ENCODE results near the gene PPM1N.

PPM1N gene

DNA sequence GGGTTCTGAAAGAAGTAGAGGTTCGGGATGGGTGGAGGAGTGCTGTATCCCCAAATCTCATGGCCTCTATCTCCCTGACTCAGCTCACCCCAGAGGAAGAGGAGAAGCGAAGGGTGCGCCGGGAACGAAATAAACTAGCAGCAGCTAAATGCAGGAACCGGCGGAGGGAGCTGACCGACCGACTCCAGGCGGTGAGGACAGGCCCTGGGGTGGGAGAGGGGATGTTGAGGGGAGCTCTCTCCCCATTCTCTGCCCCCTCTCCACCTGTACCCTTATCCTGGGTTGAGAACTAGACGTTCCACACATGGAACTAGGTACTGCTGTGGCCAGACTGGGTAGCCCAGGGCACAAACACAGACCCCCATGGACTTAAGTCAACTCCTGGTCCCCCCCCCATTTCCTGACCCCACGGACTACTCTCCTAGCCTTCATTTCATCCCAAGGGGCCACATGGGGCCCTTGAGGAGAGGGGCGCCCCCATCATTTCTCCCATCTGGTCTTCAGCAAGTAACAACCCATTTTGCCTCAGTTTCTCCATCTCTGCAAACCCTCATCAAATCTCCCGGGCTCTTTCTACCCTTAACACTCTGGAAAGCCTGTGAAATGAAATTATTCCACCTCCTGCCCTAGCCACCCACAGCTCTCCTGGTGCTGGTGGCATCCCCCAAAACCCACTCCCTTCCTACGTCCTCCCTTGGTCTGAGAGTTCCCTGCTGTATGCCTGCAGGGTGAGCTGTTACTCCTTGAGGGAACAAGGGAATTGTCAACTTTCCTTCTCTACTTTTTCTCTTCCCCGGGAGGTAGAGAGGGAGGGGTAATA lies 26.9 kb upstream of the PPM1N start:
- ATAC-seq, result no peak

DNA sequence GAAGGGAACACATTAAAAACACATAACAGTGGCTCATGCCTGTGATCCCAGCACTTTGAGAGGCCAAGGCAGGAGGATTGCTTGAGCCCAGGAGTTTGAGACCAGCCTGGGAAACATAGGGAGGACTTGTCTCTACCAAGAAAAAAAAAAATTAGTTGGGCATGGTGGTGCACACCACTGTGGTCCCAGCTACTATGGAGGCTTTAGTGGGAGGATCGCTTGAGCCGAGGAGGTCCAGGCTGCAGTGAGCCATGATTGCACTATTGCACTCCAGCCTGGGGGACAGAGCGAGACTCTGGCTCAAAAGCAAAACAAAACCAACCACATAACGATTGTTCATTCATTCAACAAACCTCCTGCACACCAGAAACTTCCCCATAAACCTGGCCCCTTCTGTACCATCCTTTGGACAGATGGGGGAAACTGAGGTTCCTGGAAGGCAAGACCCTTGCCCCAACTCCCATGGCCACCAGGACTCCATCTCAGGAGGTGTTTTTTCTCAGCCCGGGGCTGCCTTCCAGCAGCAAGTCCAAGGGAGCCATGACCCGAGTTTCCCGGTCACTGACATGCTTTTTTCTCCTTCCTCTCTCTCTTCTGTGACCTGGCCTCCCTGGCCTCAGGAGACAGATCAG lies 26.2 kb upstream of the PPM1N start:
- no peak for ATAC-seq

DNA sequence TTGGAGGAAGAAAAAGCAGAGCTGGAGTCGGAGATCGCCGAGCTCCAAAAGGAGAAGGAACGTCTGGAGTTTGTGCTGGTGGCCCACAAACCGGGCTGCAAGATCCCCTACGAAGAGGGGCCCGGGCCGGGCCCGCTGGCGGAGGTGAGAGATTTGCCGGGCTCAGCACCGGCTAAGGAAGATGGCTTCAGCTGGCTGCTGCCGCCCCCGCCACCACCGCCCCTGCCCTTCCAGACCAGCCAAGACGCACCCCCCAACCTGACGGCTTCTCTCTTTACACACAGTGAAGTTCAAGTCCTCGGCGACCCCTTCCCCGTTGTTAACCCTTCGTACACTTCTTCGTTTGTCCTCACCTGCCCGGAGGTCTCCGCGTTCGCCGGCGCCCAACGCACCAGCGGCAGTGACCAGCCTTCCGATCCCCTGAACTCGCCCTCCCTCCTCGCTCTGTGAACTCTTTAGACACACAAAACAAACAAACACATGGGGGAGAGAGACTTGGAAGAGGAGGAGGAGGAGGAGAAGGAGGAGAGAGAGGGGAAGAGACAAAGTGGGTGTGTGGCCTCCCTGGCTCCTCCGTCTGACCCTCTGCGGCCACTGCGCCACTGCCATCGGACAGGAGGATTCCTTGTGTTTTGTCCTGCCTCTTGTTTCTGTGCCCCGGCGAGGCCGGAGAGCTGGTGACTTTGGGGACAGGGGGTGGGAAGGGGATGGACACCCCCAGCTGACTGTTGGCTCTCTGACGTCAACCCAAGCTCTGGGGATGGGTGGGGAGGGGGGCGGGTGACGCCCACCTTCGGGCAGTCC lies 25.5 kb upstream of the PPM1N start:
- ATAC-seq, result no peak

DNA sequence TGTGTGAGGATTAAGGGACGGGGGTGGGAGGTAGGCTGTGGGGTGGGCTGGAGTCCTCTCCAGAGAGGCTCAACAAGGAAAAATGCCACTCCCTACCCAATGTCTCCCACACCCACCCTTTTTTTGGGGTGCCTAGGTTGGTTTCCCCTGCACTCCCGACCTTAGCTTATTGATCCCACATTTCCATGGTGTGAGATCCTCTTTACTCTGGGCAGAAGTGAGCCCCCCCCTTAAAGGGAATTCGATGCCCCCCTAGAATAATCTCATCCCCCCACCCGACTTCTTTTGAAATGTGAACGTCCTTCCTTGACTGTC lies 24.9 kb upstream of the PPM1N start:
- no peak for ATAC-seq

DNA sequence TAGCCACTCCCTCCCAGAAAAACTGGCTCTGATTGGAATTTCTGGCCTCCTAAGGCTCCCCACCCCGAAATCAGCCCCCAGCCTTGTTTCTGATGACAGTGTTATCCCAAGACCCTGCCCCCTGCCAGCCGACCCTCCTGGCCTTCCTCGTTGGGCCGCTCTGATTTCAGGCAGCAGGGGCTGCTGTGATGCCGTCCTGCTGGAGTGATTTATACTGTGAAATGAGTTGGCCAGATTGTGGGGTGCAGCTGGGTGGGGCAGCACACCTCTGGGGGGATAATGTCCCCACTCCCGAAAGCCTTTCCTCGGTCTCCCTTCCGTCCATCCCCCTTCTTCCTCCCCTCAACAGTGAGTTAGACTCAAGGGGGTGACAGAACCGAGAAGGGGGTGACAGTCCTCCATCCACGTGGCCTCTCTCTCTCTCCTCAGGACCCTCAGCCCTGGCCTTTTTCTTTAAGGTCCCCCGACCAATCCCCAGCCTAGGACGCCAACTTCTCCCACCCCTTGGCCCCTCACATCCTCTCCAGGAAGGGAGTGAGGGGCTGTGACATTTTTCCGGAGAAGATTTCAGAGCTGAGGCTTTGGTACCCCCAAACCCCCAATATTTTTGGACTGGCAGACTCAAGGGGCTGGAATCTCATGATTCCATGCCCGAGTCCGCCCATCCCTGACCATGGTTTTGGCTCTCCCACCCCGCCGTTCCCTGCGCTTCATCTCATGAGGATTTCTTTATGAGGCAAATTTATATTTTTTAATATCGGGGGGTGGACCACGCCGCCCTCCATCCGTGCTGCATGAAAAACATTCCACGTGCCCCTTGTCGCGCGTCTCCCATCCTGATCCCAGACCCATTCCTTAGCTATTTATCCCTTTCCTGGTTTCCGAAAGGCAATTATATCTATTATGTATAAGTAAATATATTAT lies 24.3 kb upstream of the PPM1N start:
- ATAC-seq, result no peak

- ATAC-seq, result no peak
Measured at GRCh38 chr19:45474606-45475521, 23.4 kb upstream of the PPM1N start.

GRCh38 chr19:45475537-45476291 lies 22.5 kb upstream of the PPM1N start:
- no peak for ATAC-seq

DNA sequence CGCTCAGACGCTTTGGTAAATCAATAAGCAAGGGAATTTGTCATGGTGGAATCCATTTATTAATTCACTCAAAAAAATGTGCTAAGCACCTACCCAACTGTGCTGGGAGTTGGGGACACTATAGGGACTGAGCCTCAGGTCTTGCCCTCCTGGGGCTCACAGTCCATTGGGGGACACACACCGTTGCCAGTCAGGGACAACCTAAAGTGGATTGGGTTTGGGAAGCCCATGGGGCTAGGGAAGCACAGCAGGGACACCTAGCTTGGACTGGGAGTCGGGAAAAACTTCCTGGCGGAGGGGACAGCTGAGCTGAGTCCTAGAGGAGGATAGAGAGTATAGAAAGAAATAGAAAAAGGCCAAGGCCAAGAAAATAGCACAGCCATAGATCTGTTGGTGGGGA lies 21.9 kb upstream of the PPM1N start:
- ATAC-seq, result no peak

GRCh38 chr19:45477186-45477585 lies 21.1 kb upstream of the PPM1N start:
- ATAC-seq, result no peak

GRCh38 chr19:45477713-45478453 lies 20.4 kb upstream of the PPM1N start:
- ATAC-seq, result peak; percentile 36 to 38

DNA sequence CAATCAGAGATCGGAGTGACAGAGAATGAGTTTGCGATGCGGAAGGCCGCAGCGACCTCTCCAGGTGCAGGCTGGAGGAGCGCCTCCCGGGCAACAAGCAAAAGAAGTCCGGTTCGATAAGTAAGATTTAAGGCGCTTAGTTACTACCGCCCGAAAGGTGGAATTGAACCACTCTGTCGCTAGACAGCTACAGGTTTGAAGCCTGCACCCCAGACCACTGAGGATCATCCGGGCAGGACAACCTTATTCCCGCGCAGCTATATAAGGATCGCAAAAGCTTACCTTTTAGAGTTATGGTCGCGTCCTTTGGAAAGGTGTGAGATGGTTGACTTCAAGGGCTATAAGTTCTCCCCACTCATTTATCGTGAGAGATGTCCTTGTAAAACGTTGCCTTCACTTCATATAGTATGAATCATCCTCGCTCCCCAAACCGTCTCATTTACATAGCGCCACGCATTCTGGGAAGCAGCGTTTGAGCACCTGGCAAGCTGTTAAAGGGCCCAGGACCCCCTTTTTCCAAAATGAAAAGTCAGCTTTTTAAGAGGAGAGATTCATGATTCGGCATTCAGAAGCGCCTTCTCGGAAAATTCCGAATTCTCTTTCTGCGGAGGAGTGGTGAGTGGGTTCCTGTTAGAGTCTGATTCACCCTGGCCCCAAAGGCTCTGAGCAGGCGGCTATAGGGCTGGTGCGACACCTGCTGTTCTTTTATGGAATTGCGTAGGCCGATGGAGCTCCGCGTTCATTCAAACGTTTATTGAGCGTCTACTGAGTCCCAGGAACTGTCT lies 19.6 kb upstream of the PPM1N start:
- ATAC-seq, result peak; percentile 77 to 81

GRCh38 chr19:45483033-45483432 lies 15.2 kb upstream of the PPM1N start:
- no peak for ATAC-seq

DNA sequence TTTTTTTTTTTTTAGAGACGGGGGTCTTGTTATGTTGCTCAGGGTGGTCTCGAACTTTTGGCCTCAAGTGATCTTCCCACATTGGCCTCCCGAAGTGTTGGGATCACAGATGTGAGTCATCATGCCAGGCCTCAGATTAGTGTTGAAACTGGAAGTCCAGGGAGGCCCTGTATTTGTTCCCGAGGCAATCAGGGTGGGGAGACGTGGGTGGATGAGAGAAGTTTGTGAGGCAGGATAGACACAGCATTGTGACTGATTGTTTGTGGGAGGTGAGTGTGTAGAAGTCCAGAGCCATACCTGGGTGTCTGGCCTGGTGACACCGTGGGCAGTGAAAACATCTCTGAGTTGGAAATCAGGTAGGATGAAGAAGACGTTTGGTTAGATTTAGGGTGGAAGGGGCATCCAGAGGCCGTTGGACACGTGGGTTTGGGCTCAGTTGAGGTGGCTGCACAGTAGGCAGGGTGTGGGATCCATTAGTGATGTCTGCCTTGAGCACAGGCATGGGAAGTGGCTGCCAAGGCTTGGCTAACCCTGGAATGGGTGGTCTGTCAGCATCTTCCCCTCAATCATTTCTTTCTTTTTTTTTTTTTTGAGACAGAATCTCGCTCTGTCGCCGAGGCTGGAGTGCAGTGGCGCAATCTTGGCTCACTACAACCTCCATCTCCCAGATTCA lies 13.8 kb upstream of the PPM1N start:
- no peak for ATAC-seq

GRCh38 chr19:45485305-45486077 lies 12.8 kb upstream of the PPM1N start:
- ATAC-seq, result peak; percentile 100

DNA sequence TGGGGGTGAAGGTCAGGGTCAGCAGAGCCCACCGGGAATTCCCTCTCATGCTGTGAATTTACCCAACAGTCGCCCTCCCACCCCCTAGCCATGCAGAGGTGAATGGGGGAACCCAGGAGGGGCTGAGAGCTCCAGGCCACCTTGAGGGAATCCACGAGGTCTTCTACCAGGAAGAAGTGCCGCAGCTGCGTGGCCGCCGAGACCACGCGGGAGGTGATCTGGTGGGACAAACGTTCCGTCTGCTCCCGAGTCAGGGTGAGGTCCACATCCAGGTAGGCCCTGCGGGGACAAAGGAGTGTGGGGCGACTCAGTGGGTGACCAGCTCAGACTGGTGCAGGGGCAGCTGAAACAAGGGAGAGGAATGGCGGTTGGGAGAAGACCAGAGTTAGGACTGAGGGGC lies 9.5 kb upstream of the PPM1N start:
- no peak for ATAC-seq

DNA sequence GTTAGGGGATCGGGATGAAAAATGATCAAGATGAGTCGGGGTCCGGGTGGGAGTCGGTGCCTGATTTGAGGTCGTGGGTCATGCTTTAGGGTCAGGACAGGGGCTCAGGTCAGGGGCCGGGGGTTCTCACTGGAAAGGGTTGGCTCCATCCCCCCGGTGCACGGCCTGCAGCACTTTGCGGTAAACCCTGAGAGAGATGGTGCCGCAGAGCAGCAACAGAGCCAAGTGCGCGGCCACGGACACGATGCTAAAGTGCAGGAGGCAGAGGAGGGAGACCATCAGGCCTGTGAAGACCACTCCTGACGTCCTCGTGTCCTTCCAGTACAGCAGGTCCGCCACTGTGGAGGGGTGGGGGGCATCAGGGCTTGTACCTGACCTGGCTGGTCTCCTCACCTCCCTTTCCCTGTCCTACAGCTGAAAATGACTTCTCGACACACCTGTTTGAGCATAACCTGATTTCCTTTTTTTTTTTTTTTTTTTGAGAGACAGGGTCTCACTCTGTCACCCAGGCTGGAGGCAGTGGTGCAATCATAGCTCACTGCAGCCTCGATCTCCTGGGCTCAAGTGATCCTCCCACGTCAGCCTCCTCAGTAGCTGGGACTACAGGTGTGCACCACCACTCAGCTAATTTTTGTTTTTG lies 8.9 kb upstream of the PPM1N start:
- ATAC-seq, result no peak

GRCh38 chr19:45492137-45492626 lies 6.1 kb upstream of the PPM1N start:
- ATAC-seq, result no peak
